ENCODE data around the gene KIAA0513.

- TF ChIP-seq POLR2A (IDR thresholded peaks at IDR 0.05; ENCODE audit: low read depth, low read length): no peak
- TF ChIP-seq POLR2AphosphoS5 (IDR thresholded peaks at IDR 0.05; ENCODE audit: low read depth, low read length): no peak
- TF ChIP-seq TAF1 (IDR thresholded peaks at IDR 0.05; ENCODE audit: low read depth, low read length): no peak
- TF ChIP-seq POU2F2 (IDR thresholded peaks at IDR 0.05; ENCODE audit: low read depth, low read length): no peak
- no peak for TF ChIP-seq SPI1 (IDR thresholded peaks at IDR 0.05; ENCODE audit: low read depth, low read length)
These were observed 99.2 kb downstream of the KIAA0513 start for GRCh38 chr16:85126705-85127378.
